ENCODE data around the gene NKX6-2.
"Not testable (repeated sequence)": the region's sequence is repeated elsewhere in the genome, so short reads cannot be mapped to it uniquely, and the experiment has no call there.

The NKX6-2 gene

GRCh38 chr10:132745971-132746370 is 40.0 kb downstream of the NKX6-2 start:
- CTCF ChIA-PET, result no interaction called here
- TF ChIP-seq, protein P1, sequence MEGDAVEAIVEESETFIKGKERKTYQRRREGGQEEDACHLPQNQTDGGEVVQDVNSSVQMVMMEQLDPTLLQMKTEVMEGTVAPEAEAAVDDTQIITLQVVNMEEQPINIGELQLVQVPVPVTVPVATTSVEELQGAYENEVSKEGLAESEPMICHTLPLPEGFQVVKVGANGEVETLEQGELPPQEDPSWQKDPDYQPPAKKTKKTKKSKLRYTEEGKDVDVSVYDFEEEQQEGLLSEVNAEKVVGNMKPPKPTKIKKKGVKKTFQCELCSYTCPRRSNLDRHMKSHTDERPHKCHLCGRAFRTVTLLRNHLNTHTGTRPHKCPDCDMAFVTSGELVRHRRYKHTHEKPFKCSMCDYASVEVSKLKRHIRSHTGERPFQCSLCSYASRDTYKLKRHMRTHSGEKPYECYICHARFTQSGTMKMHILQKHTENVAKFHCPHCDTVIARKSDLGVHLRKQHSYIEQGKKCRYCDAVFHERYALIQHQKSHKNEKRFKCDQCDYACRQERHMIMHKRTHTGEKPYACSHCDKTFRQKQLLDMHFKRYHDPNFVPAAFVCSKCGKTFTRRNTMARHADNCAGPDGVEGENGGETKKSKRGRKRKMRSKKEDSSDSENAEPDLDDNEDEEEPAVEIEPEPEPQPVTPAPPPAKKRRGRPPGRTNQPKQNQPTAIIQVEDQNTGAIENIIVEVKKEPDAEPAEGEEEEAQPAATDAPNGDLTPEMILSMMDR (IDR thresholded peaks at IDR 0.05; ENCODE audit: control extremely low read depth, extremely low read depth, low read depth, missing control alignments), result no peak
- POLR2A ChIA-PET, result no interaction called here
- DNase-seq (ENCODE audit: extremely low spot score), result no peak

- CTCF ChIA-PET, result no interaction called here
- POLR2A ChIA-PET, result no interaction called here
- DNase-seq (ENCODE audit: extremely low spot score), result no peak
- TF ChIP-seq, protein P1 (IDR thresholded peaks at IDR 0.05; ENCODE audit: control extremely low read depth, extremely low read depth, low read depth, missing control alignments), result no peak
These were observed 40.4 kb downstream of the NKX6-2 start for GRCh38 chr10:132745511-132745910.

DNA sequence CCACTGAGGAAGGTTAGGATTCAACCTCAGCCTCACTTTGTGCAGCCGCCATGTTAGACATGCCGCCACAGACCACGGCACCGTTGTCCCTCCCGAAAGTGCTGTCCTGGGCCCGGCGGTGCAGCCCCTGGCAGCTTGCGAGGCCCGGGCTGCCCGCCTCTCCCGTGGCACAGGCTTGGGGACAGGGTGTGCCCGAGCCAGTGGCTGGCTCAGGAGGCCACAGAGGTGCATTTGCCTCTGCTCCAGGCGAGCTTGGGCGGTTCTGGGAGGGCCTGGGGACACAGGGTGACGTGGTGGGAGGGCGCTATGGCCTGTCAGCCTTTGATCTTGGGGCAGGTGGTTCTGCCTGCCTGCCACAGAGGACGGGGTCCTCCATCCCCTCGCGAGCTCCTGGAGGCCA is 41.1 kb downstream of the NKX6-2 start:
- ChIA-PET CTCF (no interaction called here), POLR2A (no interaction called here)
- TF ChIP-seq, protein P1 (IDR thresholded peaks at IDR 0.05; ENCODE audit: control extremely low read depth, extremely low read depth, low read depth, missing control alignments), result no peak
- no peak for DNase-seq (ENCODE audit: extremely low spot score)

DNA sequence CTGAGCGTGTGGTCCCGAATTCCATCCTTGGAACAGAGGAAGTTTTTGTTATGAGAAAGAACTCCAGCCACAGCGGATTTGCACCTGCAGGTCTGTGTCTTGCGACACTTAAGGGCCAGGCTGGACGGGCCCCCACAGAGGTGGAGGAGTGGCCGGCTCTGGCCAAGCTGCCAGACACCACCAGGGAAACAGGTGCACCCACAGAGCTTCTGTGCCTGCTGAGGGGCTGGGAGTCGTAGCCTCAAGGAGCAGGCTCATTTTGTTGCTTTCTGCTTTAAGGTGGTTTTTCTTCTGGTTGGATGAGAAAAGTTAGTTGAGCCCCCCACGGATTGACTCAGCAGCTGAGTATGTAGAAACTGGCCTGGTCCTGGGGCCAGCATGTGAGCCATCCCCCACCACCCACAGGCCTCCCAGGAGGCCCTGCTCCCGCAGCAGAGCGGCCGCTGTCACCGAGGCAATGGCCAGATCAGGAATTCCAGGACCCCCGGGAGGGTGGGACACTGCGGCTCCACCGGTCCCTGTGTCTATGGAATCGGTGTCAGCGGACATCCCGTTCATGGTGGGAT is 41.9 kb downstream of the NKX6-2 start:
- ChIA-PET POLR2A (no interaction called here), CTCF (no interaction called here)
- no peak for DNase-seq (ENCODE audit: extremely low spot score)
- TF ChIP-seq, protein P1 (IDR thresholded peaks at IDR 0.05; ENCODE audit: control extremely low read depth, extremely low read depth, low read depth, missing control alignments), result no peak

DNA sequence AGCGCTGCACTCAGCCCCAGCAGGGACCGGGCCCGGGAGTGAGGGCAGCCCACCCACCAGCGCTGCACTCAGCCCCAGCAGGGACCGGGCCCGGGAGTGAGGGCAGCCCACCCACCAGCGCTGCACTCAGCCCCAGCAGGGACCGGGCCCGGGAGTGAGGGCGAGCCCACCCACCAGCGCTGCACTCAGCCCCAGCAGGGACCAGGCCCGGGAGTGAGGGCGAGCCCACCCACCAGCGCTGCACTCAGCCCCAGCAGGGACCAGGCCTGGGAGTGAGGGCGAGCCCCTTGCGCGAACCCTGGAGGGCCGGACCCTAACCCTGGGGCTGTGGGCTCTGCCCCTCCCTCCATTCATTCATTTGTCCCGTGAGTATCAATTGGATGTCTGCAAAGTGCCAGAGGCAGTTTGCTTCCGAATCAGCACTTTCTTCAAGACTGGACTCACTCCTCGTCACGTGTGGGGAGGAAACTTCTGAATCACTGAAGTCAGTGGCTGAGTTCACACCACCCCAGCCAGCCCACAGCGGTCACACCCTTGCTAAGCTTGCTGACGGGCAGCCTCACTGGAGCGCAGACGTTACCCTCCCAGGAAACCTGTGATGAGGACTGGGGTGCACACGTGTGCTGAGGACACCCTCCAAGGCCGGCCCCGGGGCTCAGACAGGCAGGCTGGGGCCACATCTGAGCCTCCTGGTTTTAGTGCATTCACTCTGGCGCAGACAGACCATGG is 42.6 kb downstream of the NKX6-2 start:
- DNase-seq (ENCODE audit: extremely low spot score); POLR2A ChIA-PET: not testable (repeated sequence)
- CTCF ChIA-PET, result interaction anchor here (1.5 kb wide), 1 partner anchor 10 kb away, joined by 3 read pairs; no protein-coding TSS in a partner anchor

DNA sequence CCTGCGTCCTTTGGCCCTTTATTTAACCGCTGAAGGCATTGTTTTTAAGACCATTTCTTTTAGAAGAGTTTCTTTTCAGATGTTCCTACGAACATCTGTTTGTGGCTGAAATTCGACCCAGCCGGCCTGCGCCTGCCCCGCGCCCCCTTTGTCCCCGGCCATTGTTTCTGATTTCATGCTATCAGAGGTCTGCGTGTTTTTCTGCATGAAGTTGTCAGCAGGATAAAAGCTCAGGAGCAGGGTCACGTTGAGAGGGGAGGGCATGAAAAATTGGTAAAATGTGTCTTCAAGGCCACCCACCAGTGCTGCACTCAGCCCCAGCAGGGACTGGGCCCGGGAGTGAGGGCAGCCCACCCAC is 43.1 kb downstream of the NKX6-2 start:
- no peak for DNase-seq (ENCODE audit: extremely low spot score)
- TF ChIP-seq, protein P1 (IDR thresholded peaks at IDR 0.05; ENCODE audit: control extremely low read depth, extremely low read depth, low read depth, missing control alignments), result no peak
- POLR2A ChIA-PET, result no interaction called here
- CTCF ChIA-PET, result interaction anchor here (1.5 kb wide), 1 partner anchor 9 kb away, joined by 3 read pairs; no protein-coding TSS in a partner anchor

- ChIA-PET POLR2A (no interaction called here), CTCF (interaction anchor here (1.5 kb wide), 1 partner anchor 9 kb away, joined by 3 read pairs; no protein-coding TSS in a partner anchor)
- no peak for DNase-seq (ENCODE audit: extremely low spot score)
- TF ChIP-seq, protein P1 (IDR thresholded peaks at IDR 0.05; ENCODE audit: control extremely low read depth, extremely low read depth, low read depth, missing control alignments), result no peak
These were observed 43.6 kb downstream of the NKX6-2 start for GRCh38 chr10:132742167-132742836.

Measured in GM10248 (cell line).